SU-DHL-6 (cell line): ENCODE data around the gene EHMT2.

Source experiments
- EZH2phosphoT487 ChIP-seq: fragments of 200-600 bp; sonication (generic), shearing (Covaris generic); conservative IDR thresholded peaks from 2 replicates; pipeline ENCODE4 v1.6.1; 2018; ENCODE audit warnings: mild to moderate bottlenecking, antibody characterized with exemption, low read length, moderate library complexity, mixed read lengths
- TF ChIP-seq, protein P1 (sequence below): fragments of 200-600 bp; sonication (generic); IDR thresholded peaks from one replicate; pipeline ENCODE4 v1.5.1; 2017; ENCODE audit warnings: antibody characterized with exemption, mild to moderate bottlenecking, low read length, moderate library complexity; ENCODE audit not compliant: insufficient read depth, poor library complexity, severe bottlenecking

DNA sequence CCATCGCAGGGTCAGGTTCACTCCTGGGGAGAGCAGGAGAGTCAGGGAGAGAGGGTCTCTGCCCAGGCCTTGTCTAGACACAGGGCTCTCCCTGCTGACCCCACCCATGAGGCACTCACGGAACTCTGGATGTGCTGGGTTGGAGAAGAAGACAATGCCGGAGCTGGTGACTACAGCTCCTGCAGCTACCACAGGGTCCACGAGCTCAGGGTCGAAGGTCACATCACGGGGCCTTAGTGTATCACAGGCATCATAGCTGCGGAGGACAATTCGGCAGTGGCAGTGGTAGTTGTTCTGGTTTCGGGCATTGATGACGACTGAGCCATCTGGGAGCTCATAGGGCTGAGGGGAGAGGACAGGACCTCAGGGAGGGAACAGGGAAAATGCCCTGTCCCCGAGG, 37.6 kb downstream of the EHMT2 start:
- no peak for TF ChIP-seq EZH2phosphoT487
- TF ChIP-seq, protein P1, sequence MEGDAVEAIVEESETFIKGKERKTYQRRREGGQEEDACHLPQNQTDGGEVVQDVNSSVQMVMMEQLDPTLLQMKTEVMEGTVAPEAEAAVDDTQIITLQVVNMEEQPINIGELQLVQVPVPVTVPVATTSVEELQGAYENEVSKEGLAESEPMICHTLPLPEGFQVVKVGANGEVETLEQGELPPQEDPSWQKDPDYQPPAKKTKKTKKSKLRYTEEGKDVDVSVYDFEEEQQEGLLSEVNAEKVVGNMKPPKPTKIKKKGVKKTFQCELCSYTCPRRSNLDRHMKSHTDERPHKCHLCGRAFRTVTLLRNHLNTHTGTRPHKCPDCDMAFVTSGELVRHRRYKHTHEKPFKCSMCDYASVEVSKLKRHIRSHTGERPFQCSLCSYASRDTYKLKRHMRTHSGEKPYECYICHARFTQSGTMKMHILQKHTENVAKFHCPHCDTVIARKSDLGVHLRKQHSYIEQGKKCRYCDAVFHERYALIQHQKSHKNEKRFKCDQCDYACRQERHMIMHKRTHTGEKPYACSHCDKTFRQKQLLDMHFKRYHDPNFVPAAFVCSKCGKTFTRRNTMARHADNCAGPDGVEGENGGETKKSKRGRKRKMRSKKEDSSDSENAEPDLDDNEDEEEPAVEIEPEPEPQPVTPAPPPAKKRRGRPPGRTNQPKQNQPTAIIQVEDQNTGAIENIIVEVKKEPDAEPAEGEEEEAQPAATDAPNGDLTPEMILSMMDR: no peak
